Measurements from ENCODE around the gene FBLN2. TPM values are rescaled to one million over a fixed set of nuclear protein-coding genes. Genes with fewer than 3 reads are reported as not detected.

The FBLN2 gene
- total RNA-seq, 1 donor: 54.6 TPM

DNA sequence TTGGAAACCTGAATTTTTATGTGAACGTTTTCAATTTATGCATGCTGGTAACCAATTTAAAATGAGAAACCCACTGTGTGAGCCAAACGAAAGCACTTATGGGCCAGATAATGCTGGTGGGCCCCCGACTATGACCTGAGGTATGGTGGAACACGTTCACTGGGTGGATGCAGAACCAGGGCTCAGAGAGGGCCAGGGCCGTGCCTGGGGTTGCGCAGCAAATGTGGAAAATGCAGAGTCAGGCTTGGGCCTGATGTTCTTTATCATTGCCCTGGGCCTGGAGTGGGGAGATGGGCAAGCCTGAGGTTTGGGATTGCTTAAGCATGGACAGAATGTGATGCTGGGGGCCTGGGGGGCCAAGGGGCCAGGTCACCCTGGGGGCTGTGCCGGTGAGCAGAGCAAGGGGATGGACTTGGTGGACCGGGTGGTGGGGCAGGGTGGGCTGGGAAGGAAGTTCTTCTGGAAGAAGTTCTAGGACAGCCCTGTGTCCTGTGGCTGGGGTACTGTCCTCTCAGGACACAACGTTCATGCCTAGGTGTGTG lies 17.9 kb downstream of the FBLN2 start:
- Histone ChIP-seq H3K79me2 (ENCODE audit: insufficient read depth, low read length) (no peaks in the 10 kb centered on the region), H3K9me3 (ENCODE audit: low read depth, low read length) (no peaks in the 10 kb centered on the region), H2AFZ (ENCODE audit: low read length) (no peak overlapping the region), H3K4me1 (ENCODE audit: insufficient read depth, low read length) (no peaks in the 10 kb centered on the region), H3K36me3 (ENCODE audit: insufficient read depth, low read length) (no peaks in the 10 kb centered on the region), H3K27me3 (ENCODE audit: insufficient read depth, low read length) (no peaks in the 10 kb centered on the region), H3K27ac (ENCODE audit: low read depth, low read length) (no peak overlapping the region), H3K4me2 (ENCODE audit: insufficient read depth, low read length) (no peak overlapping the region), H4K20me1 (ENCODE audit: insufficient read depth, low read length) (no peaks in the 10 kb centered on the region), H3K4me3 (ENCODE audit: insufficient read depth, low read length) (no peak overlapping the region)
- TF ChIP-seq, protein P1, sequence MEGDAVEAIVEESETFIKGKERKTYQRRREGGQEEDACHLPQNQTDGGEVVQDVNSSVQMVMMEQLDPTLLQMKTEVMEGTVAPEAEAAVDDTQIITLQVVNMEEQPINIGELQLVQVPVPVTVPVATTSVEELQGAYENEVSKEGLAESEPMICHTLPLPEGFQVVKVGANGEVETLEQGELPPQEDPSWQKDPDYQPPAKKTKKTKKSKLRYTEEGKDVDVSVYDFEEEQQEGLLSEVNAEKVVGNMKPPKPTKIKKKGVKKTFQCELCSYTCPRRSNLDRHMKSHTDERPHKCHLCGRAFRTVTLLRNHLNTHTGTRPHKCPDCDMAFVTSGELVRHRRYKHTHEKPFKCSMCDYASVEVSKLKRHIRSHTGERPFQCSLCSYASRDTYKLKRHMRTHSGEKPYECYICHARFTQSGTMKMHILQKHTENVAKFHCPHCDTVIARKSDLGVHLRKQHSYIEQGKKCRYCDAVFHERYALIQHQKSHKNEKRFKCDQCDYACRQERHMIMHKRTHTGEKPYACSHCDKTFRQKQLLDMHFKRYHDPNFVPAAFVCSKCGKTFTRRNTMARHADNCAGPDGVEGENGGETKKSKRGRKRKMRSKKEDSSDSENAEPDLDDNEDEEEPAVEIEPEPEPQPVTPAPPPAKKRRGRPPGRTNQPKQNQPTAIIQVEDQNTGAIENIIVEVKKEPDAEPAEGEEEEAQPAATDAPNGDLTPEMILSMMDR (IDR thresholded peaks at IDR 0.05; ENCODE audit: extremely low read depth, low read depth, low read length): no peak
- no peak for DNase-seq (ENCODE audit: insufficient read length, low spot score, missing footprints)

DNA sequence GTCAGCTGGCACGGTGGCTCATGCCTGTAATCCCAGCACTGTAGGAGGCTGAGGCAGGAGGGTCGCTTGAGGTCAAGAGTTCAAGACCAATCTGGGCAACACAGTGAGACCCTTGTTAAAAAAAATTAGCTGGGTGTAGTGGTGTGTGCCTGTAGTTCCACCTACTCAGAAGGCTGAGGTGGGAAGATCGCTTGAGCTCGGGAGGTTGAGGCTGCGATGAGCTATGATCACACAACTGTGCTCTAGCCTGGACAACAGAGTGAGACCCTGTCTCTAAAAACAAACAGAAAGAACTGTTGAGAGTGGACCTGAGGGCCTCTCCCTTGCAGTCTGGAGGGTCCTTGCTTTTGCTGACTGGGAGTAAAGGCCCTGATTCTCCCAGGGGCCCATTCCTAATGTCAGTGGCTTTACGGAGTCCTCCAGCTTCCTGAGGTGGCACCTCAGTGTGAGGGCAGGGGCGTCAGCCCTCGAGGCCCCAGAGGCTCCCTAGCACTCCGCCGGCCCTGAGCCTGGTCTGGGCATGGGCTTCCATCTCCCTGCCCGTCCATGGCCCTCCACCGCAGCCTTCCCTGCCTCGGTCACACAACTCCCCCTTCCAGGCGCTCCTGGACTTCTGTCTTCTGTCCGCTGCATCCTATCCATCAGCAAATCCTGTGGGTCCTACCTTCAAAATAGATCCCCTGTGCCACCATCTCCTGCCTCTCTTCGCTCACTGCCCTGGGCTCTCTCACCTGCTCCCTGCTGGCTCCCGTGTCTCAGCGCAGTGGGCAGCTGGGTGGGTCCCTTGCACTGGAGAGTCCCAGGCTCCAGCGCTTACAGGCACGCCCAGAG lies 19.0 kb downstream of the FBLN2 start:
- Histone ChIP-seq H3K4me2 (ENCODE audit: insufficient read depth, low read length) (no peak overlapping the region), H3K27ac (ENCODE audit: low read depth, low read length) (no peak overlapping the region), H3K4me1 (ENCODE audit: insufficient read depth, low read length) (no peaks in the 10 kb centered on the region), H3K36me3 (ENCODE audit: insufficient read depth, low read length) (no peaks in the 10 kb centered on the region), H3K9me3 (ENCODE audit: low read depth, low read length) (no peaks in the 10 kb centered on the region), H4K20me1 (ENCODE audit: insufficient read depth, low read length) (no peaks in the 10 kb centered on the region), H3K4me3 (ENCODE audit: insufficient read depth, low read length) (no peak overlapping the region), H3K27me3 (ENCODE audit: insufficient read depth, low read length) (no peaks in the 10 kb centered on the region), H2AFZ (ENCODE audit: low read length) (no peak overlapping the region), H3K79me2 (ENCODE audit: insufficient read depth, low read length) (no peaks in the 10 kb centered on the region)
- TF ChIP-seq, protein P1 (IDR thresholded peaks at IDR 0.05; ENCODE audit: extremely low read depth, low read depth, low read length): no peak
- peak; percentile 90 for DNase-seq (ENCODE audit: insufficient read length, low spot score, missing footprints)

DNA sequence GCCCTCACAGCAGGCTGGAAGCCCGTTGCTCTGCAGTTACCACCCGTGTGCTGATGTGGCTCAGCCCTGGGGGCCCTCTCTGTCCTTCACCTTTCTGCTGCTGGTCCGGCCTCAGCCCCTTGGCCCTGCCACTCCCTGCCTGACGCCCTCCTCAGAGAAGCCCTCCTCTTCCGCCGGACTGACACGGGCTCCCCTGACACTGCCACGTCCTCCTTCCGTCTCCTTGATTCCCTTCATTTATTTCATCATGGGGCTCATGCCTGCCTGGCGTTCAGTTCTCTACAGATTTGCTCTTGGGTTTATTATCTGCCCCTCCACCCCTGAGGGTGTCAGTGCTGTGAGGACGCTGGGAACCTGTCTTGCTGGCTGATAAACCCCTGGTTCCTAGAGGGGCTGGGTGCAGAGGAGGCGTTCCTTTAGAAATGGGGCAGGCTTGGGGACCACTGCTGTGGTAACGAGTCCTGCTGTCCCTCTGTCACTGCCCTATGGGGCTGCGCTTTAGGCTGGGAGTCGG lies 19.6 kb downstream of the FBLN2 start:
- Histone ChIP-seq H3K79me2 (ENCODE audit: insufficient read depth, low read length) (no peaks in the 10 kb centered on the region), H3K4me3 (ENCODE audit: insufficient read depth, low read length) (no peak overlapping the region)

More for the DNA sequence above, 19.6 kb downstream of the FBLN2 start:
- Histone ChIP-seq H4K20me1 (ENCODE audit: insufficient read depth, low read length) (no peaks in the 10 kb centered on the region), H3K27me3 (ENCODE audit: insufficient read depth, low read length) (no peaks in the 10 kb centered on the region), H3K9me3 (ENCODE audit: low read depth, low read length) (no peaks in the 10 kb centered on the region), H3K4me2 (ENCODE audit: insufficient read depth, low read length) (no peak overlapping the region), H2AFZ (ENCODE audit: low read length) (no peak overlapping the region), H3K4me1 (ENCODE audit: insufficient read depth, low read length) (no peaks in the 10 kb centered on the region), H3K36me3 (ENCODE audit: insufficient read depth, low read length) (no peaks in the 10 kb centered on the region), H3K27ac (ENCODE audit: low read depth, low read length) (no peak overlapping the region)
- DNase-seq (ENCODE audit: insufficient read length, low spot score, missing footprints): peak; percentile 49
- TF ChIP-seq, protein P1 (IDR thresholded peaks at IDR 0.05; ENCODE audit: extremely low read depth, low read depth, low read length): no peak

Data from osteoblast (primary cell).